Smooth muscle cell (in vitro differentiated cells): Measurements from ENCODE around the gene MRPL34. TPM values are rescaled to one million over a fixed set of nuclear protein-coding genes. Genes with fewer than 3 reads are reported as not detected.

ENCODE experiments used
- DNase-seq: peaks from one replicate; lab custom pipeline; 2025; ENCODE audit not compliant: unreplicated experiment; lab: John Stamatoyannopoulos, UW
- H2AFZ ChIP-seq: fragments of 200-600 bp; sonication (generic); 2 replicates; pipeline ENCODE4 v1.6.0; 2016; ENCODE audit warnings: antibody characterized with exemption, low read depth, mild to moderate bottlenecking
- H3F3A ChIP-seq: fragments of 200-600 bp; sonication (generic); 2 replicates; pipeline ENCODE4 v1.6.0; 2017; ENCODE audit warnings: antibody characterized with exemption, low read depth
- H3K27ac ChIP-seq: fragments of 200-600 bp; sonication (generic); 2 replicates; pipeline ENCODE4 v1.5.1; 2016; ENCODE audit warnings: low read depth, mild to moderate bottlenecking
- H3K27me3 ChIP-seq: fragments of 200-600 bp; sonication (generic); 2 replicates; pipeline ENCODE4 v1.6.1; 2016; ENCODE audit warnings: low read depth, mild to moderate bottlenecking
- H3K36me3 ChIP-seq: fragments of 200-600 bp; sonication (generic); 2 replicates; pipeline ENCODE4 v1.5.1; 2016; ENCODE audit warnings: low read depth
- H3K4me1 ChIP-seq: fragments of 200-600 bp; sonication (generic); 2 replicates; pipeline ENCODE4 v1.5.1; 2016; ENCODE audit warnings: low read depth
- H3K4me2 ChIP-seq: fragments of 200-600 bp; sonication (generic); 2 replicates; pipeline ENCODE4 v1.6.0; 2016; ENCODE audit warnings: mild to moderate bottlenecking
- H3K4me3 ChIP-seq: fragments of 200-600 bp; sonication (generic); 2 replicates; pipeline ENCODE4 v1.5.1; 2016; ENCODE audit warnings: mild to moderate bottlenecking
- H3K79me2 ChIP-seq: fragments of 200-600 bp; sonication (generic); 2 replicates; pipeline ENCODE4 v1.6.0; 2016; ENCODE audit warnings: low read depth, mild to moderate bottlenecking
- H3K9ac ChIP-seq: fragments of 200-600 bp; sonication (generic); 2 replicates; pipeline ENCODE4 v1.6.0; 2016; ENCODE audit warnings: low read depth
- H3K9me3 ChIP-seq: fragments of 200-600 bp; sonication (generic); replicated peaks from 2 replicates; pipeline ENCODE4 v1.5.1; 2016; ENCODE audit warnings: low read depth
- H4K20me1 ChIP-seq: fragments of 200-600 bp; sonication (generic); 2 replicates; pipeline ENCODE4 v1.6.0; 2016; ENCODE audit warnings: low read depth
- CTCF ChIP-seq: fragments of 200-600 bp; sonication (generic); IDR thresholded peaks from 2 replicates; pipeline ENCODE4 v1.5.1; 2017; ENCODE audit warnings: borderline replicate concordance, mild to moderate bottlenecking, antibody characterized with exemption; ENCODE audit not compliant: insufficient read depth, poor library complexity, severe bottlenecking
- WGBS: methylation state at CpG from one replicate; pipeline ENCODE4 v1.1.7; 2016; ENCODE audit warnings: low lambda C conversion rate; 5-methylcytosine and 5-hydroxymethylcytosine counted together
- polyA plus RNA-seq: library from polyadenylated mRNA; unstranded; fragments of >200 nt; fragmentation: Nextera tagmentation; extraction: Ambion mirVana; gene quantifications from 2 replicates; pipeline ENCODE4 v1.2.1, GENCODE V29; 2016
- total RNA-seq: library from RNA; depleted of rRNA; stranded (reverse); fragments of >200 nt; gene quantifications from 2 replicates; pipeline ENCODE4 v1.2.3, GENCODE V29; 2014

The MRPL34 gene
- total and polyA plus RNA-seq, 2 experiments from 2014 or later, result 67.2 to 78.6 TPM

GRCh38 chr19:17347877-17348276, 42.2 kb downstream of the MRPL34 start:
- no peaks in the 10 kb centered on the region for H3K36me3 ChIP-seq
- TF ChIP-seq CTCF, result no peak
- no peak for DNase-seq

DNA sequence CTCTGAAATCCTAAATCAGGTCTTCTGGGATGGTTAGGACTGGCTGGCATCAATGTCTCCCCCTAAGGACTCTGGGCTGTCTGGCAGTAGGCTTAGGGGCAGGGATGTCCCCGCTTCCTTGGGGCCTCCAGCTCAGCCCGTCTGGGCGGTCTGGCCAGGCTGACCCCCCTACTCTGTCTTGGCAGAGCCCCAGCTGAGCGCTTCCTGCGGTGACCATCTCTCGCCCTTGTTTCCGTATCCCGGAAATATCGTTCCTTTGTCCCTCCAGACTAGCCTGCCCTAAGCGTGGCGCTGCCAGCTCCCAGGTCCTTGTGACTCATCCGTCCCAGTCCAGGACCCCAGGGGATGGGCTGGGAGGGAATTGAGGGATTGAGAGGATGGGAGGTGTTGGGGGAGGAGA, 43.0 kb downstream of the MRPL34 start:
- no peak for TF ChIP-seq CTCF
- peak; percentile 7 for DNase-seq
- Histone ChIP-seq H4K20me1 (no peaks in the 10 kb centered on the region), H3F3A (no peaks in the 10 kb centered on the region), H3K4me3 (no peak overlapping the region), H3K27me3 (no peaks in the 10 kb centered on the region), H3K79me2 (no peaks in the 10 kb centered on the region), H3K9ac (no peak overlapping the region), H3K36me3 (no peaks in the 10 kb centered on the region), H2AFZ (peak overlapping the region; percentile 69), H3K9me3 (no peaks in the 10 kb centered on the region), H3K27ac (no peak overlapping the region), H3K4me2 (peak overlapping the region; percentile 42), H3K4me1 (peaks cover 5% of the 10 kb centered on the region)
- 5% methylated on average over 12 of the region's 12 CpGs for WGBS

More at GRCh38 chr19:17347877-17348276, 42.2 kb downstream of the MRPL34 start:
- no peaks in the 10 kb centered on the region for H3K79me2 ChIP-seq
- H2AFZ ChIP-seq, result no peak overlapping the region
- no peaks in the 10 kb centered on the region for H4K20me1 ChIP-seq
- no peaks in the 10 kb centered on the region for H3K27me3 ChIP-seq
- H3K9me3 ChIP-seq, result no peaks in the 10 kb centered on the region
- H3K4me3 ChIP-seq, result no peak overlapping the region
- no peak overlapping the region for H3K27ac ChIP-seq
- no peak overlapping the region for H3K9ac ChIP-seq
- no peak overlapping the region for H3K4me2 ChIP-seq
- WGBS, result 98% methylated on average over 2 of the region's 2 CpGs
- H3F3A ChIP-seq, result no peaks in the 10 kb centered on the region
- peaks cover 5% of the 10 kb centered on the region for H3K4me1 ChIP-seq

DNA sequence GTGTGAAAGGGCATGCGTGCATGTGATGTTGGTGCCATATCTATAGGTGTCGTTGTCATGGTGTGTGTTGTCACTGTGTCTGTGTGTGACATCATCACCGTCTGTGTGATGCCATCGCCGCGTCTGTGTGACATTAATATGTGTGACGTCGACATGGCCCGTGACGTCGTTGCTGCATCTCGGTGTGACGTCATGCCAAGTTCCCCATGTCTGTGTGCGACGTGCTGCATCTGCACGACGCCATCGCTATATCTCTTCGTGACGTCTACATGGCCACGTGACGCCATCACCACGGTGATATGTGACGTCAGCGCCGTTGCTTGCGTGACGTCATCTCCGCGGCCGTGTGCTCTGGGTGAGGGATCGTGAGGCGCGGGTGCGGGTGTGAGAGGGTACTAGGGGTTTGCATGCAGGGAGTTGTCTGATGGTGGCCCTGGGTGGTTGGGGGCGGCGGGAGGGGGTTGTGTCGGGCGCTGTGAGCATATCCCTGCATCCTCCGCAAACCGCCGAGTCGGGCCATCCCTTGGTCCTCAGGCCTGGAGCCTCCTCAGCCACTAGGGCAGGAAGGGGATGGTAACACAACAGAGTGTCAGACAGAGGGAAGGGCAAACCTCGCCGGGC, 46.3 kb downstream of the MRPL34 start:
- Histone ChIP-seq H2AFZ (no peak overlapping the region), H3K4me1 (peaks cover 5% of the 10 kb centered on the region), H3K27me3 (no peaks in the 10 kb centered on the region), H3K79me2 (no peaks in the 10 kb centered on the region), H3K27ac (no peak overlapping the region), H3K4me3 (no peak overlapping the region), H3K36me3 (no peaks in the 10 kb centered on the region), H3K9me3 (no peaks in the 10 kb centered on the region), H4K20me1 (no peaks in the 10 kb centered on the region), H3K4me2 (no peak overlapping the region), H3F3A (no peaks in the 10 kb centered on the region), H3K9ac (no peak overlapping the region)
- WGBS, result 97% methylated on average over 44 of the region's 45 CpGs
- no peak for DNase-seq
- no peak for TF ChIP-seq CTCF
